VCaP (cell line): Measurements from ENCODE around the gene VPS33A.

Experiments
- H3K27ac ChIP-seq: fragments of 450-650 bp; 2 replicates; pipeline ENCODE4 v1.5.1; 2017
- TF ChIP-seq, protein P1 (sequence below): fragments of 450-650 bp; conservative IDR thresholded peaks from 2 replicates; pipeline ENCODE4 v1.5.1; 2017; ENCODE audit warnings: mild to moderate bottlenecking, moderate library complexity

The VPS33A gene

DNA sequence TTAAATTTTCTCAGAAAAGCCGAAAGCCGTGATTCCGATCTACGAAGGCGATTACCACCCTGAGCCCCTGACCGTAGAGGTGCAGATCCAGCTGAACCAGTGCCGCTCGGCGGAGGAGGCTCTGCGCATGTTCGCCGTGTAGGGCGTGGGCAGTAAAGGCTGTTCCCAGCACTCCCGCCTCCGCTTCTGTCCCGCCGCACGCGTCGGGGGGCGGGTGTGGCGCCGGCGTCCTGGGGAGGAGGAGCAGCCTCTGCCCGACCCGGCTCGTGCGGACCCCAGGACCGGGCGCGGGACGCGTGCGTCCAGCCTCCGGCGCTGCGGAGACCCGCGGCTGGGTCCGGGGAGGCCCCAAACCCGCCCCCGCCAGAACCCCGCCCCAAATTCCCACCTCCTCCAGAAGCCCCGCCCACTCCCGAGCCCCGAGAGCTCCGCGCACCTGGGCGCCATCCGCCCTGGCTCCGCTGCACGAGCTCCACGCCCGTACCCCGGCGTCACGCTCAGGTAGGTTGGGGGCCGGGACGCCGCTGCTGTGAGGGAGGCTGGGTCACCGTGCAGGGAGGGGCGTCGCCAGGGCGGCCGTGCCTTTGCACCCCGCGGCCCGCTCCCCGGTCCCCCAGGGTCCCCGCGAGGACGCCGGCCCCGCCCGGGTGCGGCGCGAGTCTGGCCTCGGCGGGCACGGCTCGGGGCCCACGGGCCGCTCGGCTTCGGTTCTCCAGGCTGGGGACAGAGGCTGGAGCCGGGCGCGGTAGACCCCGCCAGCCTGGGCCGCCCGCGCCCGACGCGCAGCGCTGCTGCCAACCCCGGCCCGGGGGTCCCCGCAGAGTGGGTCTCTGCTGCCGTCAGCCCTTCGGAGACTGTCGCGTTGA, 62.8 kb downstream of the VPS33A start, which contains the start of gene B3GNT4:
Gene B3GNT4, plus strand, starts transcription at position 409 of the 866 bp plus-strand sequence. CDS start 910 bp downstream, outside the sequence.
- H3K27ac ChIP-seq = peak within 1 kb of the TSS; percentile 67
- TF ChIP-seq, protein P1, sequence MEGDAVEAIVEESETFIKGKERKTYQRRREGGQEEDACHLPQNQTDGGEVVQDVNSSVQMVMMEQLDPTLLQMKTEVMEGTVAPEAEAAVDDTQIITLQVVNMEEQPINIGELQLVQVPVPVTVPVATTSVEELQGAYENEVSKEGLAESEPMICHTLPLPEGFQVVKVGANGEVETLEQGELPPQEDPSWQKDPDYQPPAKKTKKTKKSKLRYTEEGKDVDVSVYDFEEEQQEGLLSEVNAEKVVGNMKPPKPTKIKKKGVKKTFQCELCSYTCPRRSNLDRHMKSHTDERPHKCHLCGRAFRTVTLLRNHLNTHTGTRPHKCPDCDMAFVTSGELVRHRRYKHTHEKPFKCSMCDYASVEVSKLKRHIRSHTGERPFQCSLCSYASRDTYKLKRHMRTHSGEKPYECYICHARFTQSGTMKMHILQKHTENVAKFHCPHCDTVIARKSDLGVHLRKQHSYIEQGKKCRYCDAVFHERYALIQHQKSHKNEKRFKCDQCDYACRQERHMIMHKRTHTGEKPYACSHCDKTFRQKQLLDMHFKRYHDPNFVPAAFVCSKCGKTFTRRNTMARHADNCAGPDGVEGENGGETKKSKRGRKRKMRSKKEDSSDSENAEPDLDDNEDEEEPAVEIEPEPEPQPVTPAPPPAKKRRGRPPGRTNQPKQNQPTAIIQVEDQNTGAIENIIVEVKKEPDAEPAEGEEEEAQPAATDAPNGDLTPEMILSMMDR = no peak

GRCh38 chr12:122202811-122203210, 63.5 kb downstream of the VPS33A start:
- H3K27ac ChIP-seq = peak overlapping the region; percentile 67

- no peak overlapping the region for H3K27ac ChIP-seq
- TF ChIP-seq, protein P1 = no peak
Observed at GRCh38 chr12:122202017-122202416, 64.3 kb downstream of the VPS33A start.

- no peak overlapping the region for H3K27ac ChIP-seq
- TF ChIP-seq, protein P1 = no peak
Observed at GRCh38 chr12:122201381-122201780, 64.9 kb downstream of the VPS33A start.

DNA sequence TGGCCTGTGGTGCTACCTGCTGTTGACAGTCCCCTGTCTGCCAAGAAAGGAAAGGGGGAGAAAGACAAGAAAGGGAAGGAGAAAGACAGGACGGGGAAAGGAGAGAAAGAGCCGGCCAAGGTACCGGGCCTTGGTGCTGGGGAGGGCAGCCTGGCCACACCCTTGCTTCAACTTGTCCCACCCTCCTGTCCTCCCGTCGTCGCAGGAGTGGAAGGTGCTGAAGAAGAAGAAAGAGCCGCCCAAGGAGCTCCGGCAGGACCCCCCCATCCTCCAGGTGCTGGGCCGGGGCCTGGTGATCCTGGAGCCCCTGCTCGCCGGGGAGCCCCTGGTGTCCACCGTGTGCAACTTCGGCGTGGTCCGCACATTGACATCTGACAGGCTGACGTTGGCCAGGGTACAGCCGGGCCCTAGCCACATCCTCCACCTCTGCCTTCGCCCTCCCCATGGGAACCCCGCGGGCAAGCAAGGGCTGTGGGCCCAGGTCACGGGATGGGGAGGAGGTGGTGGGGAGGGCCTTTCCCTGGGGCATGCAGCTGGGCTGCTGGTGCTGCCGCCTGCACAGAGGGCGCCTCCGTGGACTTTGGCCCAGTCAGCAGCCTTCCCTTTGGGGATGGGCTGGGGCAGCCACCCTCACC, 65.6 kb downstream of the VPS33A start:
- TF ChIP-seq, protein P1 = no peak
- no peak overlapping the region for H3K27ac ChIP-seq

DNA sequence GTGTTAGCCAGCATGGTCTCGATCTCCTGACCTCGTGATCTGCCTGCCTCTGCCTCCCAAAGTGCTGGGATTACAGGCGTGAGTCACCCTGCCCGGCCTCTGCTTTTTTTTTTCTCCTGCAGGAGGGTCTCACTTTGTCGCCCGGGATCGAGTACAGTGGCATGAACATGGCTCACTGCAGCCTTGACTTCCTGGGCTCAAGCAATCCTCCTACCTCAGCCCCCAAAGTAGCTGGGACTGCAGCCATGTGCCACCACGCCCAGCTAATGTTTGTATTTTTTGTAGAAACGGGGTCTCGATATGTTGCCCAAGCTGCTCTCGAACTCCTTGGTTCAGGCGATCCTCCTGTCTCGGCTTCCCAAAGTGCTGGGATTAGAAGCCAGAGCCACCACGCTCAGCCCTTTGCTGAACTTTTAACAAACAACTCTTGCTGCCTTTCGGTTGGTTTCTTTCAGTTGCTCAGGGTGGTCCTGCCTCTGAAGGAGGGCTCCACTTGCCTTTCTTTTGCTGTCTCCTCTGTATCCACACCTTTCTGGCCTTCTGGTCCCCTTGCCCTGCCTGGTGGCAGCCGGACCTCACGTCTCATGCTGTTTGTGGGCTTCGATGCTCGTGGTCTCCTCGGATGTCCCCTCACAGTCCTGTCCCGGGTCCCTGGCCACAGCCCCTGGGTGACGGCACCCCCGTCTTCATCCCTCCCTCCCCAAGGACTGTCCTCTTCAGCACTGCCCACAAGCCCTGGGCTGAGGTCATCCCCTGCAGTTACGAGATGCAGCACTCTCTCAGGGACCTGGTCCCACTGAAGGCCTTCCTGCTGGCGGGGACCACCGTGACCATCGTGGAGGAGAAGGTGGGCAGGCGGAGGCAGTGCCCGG, 66.6 kb downstream of the VPS33A start:
- TF ChIP-seq, protein P1 = no peak
- H3K27ac ChIP-seq = no peak overlapping the region

DNA sequence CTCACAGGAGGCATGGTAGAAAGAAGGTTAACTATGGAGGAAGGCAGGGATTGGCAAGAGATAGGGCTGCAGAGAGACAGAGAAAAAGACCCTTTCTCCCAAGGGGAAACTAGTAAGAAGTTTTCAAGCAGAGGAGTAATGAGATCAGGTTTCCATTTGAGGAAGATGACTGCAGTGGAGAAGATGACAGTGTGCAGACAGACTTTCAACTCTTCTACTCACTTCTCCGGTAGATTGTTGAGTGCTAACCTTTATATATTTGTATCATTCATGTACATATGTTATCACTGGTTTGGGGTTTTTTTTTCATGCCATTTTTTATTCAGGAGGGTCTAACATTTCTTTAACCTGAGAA, 68.7 kb downstream of the VPS33A start:
- TF ChIP-seq, protein P1 = no peak
- H3K27ac ChIP-seq = no peak overlapping the region
